IMR-90 (cell line): Measurements from ENCODE around the gene GGCT.

Experiments used
- BHLHE40 ChIP-seq: fragments of 150-350 bp; IDR thresholded peaks from 2 replicates; pipeline ENCODE4 v1.6.1; 2016; ENCODE audit warnings: mild to moderate bottlenecking, low read depth, low read length
- CEBPB ChIP-seq: IDR thresholded peaks from 2 replicates; pipeline ENCODE4 v1.6.1; 2012; ENCODE audit warnings: low read depth, low read length, improper control_type of control experiment
- CTCF ChIP-seq: conservative IDR thresholded peaks from 2 replicates; pipeline ENCODE4 v1.5.1; 2012; ENCODE audit warnings: mild to moderate bottlenecking, low read depth, low read length, improper control_type of control experiment
- MXI1 ChIP-seq: IDR thresholded peaks from 2 replicates; pipeline ENCODE4 v1.6.1; 2012; ENCODE audit warnings: low read depth, mild to moderate bottlenecking, low read length, moderate library complexity, borderline replicate concordance
- POLR2A ChIP-seq: IDR thresholded peaks from 2 replicates; pipeline ENCODE4 v1.6.1; 2012; ENCODE audit warnings: mild to moderate bottlenecking, low read depth, low read length
- RAD21 ChIP-seq: IDR thresholded peaks from 2 replicates; pipeline ENCODE4 v1.6.1; 2012; ENCODE audit warnings: low read length, improper control_type of control experiment
- RCOR1 ChIP-seq: IDR thresholded peaks from 2 replicates; pipeline ENCODE4 v1.6.1; 2012; ENCODE audit warnings: mild to moderate bottlenecking, low read length, improper control_type of control experiment; ENCODE audit not compliant: insufficient replicate concordance

DNA sequence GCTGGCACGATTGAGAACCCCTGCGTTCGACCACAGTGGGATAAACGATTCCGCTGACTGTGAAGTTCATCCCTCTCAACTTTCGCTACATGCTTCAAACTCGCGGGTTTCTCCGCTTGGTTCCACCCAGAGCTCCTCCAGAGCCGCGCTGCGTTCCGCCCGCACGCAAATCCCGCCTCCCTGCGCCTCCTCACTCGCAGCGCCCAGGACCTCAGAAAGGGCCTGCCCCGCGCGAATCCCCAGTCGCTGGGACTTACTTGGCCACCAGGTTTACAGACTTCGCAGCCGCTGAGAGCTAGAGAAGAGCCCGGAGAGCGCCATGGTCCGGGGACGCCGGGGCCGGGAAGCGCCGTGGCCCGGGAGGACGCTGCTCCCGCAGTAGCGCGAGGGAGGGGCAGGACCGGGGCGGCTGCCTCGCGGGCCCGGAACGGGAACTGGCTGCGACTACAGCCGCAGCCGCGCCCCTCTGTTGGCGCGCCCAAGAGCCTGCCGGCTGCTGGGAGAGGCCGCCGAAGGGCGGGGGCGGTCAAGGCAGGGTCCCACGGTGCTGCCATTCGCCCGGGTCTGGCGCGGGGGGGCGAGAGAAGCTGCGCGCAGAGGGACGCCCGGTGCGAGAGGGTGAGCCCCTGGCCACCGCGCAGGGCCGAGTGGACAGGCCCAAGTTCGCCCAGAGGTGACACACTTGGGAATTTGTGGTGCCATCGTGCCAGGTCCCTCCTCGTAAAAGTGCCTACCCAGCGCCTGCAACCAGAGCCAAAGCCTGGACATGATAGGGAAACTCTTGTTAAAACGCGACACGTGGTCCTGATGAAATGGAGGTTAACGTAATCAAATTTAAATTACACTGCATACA, 26.1 kb downstream of the GGCT start, which contains the start of gene NOD1:
- TF ChIP-seq MXI1 (no peak), CTCF (no peak), CEBPB (no peak), RAD21 (no peak), POLR2A (peak; percentile 77), BHLHE40 (0 out of 2 replicates have a peak, but pooled peaks have one; percentile 3), RCOR1 (no peak)
